ENCODE measurements around the gene CCDC85C.

Gene CCDC85C

GRCh38 chr14:99562856-99563748 is 40.9 kb downstream of the CCDC85C start:
- Histone ChIP-seq H3K36me3 (ENCODE audit: insufficient read depth, low read length) (no peaks in the 10 kb centered on the region), H3K79me2 (ENCODE audit: control insufficient read depth, insufficient read depth, low read length, unreplicated experiment) (no peaks in the 10 kb centered on the region), H3K4me3 (ENCODE audit: low read depth, low read length) (no peak overlapping the region), H3K27me3 (ENCODE audit: insufficient read depth, low read length) (no peaks in the 10 kb centered on the region), H3K27ac (ENCODE audit: low read depth, low read length) (no peak overlapping the region), H3K4me1 (ENCODE audit: control insufficient read depth, insufficient read depth, low read length, unreplicated experiment) (peaks cover 27% of the 10 kb centered on the region), H2AFZ (ENCODE audit: low read length, unreplicated experiment) (no peak overlapping the region)

DNA sequence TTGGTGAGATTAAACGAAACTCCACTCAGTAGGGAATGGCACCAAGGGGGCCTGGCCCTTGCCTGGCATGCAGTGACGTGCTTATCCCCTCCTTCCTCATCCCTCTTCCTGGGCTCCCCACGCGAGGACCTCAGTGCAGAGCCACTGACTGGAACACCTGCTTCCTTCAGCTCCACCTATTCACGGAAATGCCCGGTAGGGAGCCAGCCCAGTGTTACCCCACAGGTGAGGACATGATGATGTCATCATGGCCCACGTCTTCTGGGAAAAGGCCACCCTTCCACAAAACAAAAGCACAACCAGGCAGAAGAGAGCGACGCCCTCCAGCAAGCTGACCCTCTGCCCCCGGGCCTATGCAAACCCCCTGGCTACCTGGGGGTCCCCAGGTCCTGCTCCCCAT is 42.1 kb downstream of the CCDC85C start:
- Histone ChIP-seq H3K36me3 (ENCODE audit: insufficient read depth, low read length) (no peaks in the 10 kb centered on the region), H3K4me3 (ENCODE audit: low read depth, low read length) (no peak overlapping the region), H3K4me1 (ENCODE audit: control insufficient read depth, insufficient read depth, low read length, unreplicated experiment) (peaks cover 27% of the 10 kb centered on the region), H3K79me2 (ENCODE audit: control insufficient read depth, insufficient read depth, low read length, unreplicated experiment) (no peaks in the 10 kb centered on the region), H3K27me3 (ENCODE audit: insufficient read depth, low read length) (no peaks in the 10 kb centered on the region), H3K27ac (ENCODE audit: low read depth, low read length) (no peak overlapping the region), H2AFZ (ENCODE audit: low read length, unreplicated experiment) (no peak overlapping the region)

GRCh38 chr14:99560922-99561683 is 42.9 kb downstream of the CCDC85C start:
- no peaks in the 10 kb centered on the region for H3K36me3 ChIP-seq (ENCODE audit: insufficient read depth, low read length)
- H3K79me2 ChIP-seq (ENCODE audit: control insufficient read depth, insufficient read depth, low read length, unreplicated experiment): no peaks in the 10 kb centered on the region
- H3K27ac ChIP-seq (ENCODE audit: low read depth, low read length): no peak overlapping the region
- H3K27me3 ChIP-seq (ENCODE audit: insufficient read depth, low read length): no peaks in the 10 kb centered on the region
- no peak overlapping the region for H2AFZ ChIP-seq (ENCODE audit: low read length, unreplicated experiment)
- H3K4me3 ChIP-seq (ENCODE audit: low read depth, low read length): no peak overlapping the region
- peaks cover 21% of the 10 kb centered on the region for H3K4me1 ChIP-seq (ENCODE audit: control insufficient read depth, insufficient read depth, low read length, unreplicated experiment)

- no peak overlapping the region for H3K4me3 ChIP-seq (ENCODE audit: low read depth, low read length)
- peaks cover 14% of the 10 kb centered on the region for H3K4me1 ChIP-seq (ENCODE audit: control insufficient read depth, insufficient read depth, low read length, unreplicated experiment)
- no peak overlapping the region for H3K27ac ChIP-seq (ENCODE audit: low read depth, low read length)
- H2AFZ ChIP-seq (ENCODE audit: low read length, unreplicated experiment): no peak overlapping the region
- no peaks in the 10 kb centered on the region for H3K27me3 ChIP-seq (ENCODE audit: insufficient read depth, low read length)
- no peaks in the 10 kb centered on the region for H3K36me3 ChIP-seq (ENCODE audit: insufficient read depth, low read length)
- no peaks in the 10 kb centered on the region for H3K79me2 ChIP-seq (ENCODE audit: control insufficient read depth, insufficient read depth, low read length, unreplicated experiment)
Measured at GRCh38 chr14:99560403-99560802, 43.6 kb downstream of the CCDC85C start.

DNA sequence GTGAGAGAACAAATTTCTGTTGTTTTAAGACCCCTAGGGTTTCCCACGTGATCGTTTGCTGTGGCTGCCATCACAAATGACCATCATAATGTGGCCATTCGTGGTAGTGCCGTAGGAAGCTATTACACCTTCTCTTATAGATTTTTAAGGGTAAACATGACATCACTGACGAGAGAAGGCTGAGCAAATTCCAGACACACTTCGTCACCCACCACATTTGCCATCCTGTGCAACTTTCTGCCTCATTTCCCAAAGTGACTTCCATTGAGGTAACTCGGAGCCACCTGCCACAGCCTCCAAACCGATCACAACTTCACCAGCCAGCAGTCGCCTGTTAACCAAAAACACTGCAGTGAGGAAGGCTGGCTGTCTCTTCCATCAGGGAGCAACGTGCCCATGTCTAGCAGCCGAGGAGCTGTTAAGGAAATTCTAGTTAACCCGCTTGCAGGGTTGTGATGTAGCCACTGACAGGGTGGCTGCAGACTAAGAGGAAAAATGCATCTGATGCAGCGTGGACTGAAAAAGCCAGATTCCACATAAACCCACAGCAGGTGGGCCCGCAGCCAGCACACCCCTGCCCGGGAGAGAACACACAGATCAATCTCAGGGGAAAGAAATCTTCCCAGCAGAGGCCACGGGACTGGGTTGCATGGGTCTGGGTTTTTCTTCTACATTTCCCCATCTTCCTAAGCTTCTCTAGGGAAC is 44.6 kb downstream of the CCDC85C start:
- no peaks in the 10 kb centered on the region for H3K27me3 ChIP-seq (ENCODE audit: insufficient read depth, low read length)
- no peak overlapping the region for H3K4me3 ChIP-seq (ENCODE audit: low read depth, low read length)
- H2AFZ ChIP-seq (ENCODE audit: low read length, unreplicated experiment): no peak overlapping the region
- no peak overlapping the region for H3K27ac ChIP-seq (ENCODE audit: low read depth, low read length)
- no peaks in the 10 kb centered on the region for H3K36me3 ChIP-seq (ENCODE audit: insufficient read depth, low read length)
- peaks cover 5% of the 10 kb centered on the region for H3K4me1 ChIP-seq (ENCODE audit: control insufficient read depth, insufficient read depth, low read length, unreplicated experiment)
- no peaks in the 10 kb centered on the region for H3K79me2 ChIP-seq (ENCODE audit: control insufficient read depth, insufficient read depth, low read length, unreplicated experiment)

- Histone ChIP-seq H3K27me3 (ENCODE audit: insufficient read depth, low read length) (no peaks in the 10 kb centered on the region), H3K4me3 (ENCODE audit: low read depth, low read length) (no peak overlapping the region), H3K27ac (ENCODE audit: low read depth, low read length) (no peak overlapping the region), H2AFZ (ENCODE audit: low read length, unreplicated experiment) (no peak overlapping the region), H3K36me3 (ENCODE audit: insufficient read depth, low read length) (no peaks in the 10 kb centered on the region), H3K4me1 (ENCODE audit: control insufficient read depth, insufficient read depth, low read length, unreplicated experiment) (no peaks in the 10 kb centered on the region), H3K79me2 (ENCODE audit: control insufficient read depth, insufficient read depth, low read length, unreplicated experiment) (no peaks in the 10 kb centered on the region)
Measured at GRCh38 chr14:99556134-99556791, 47.7 kb downstream of the CCDC85C start.

DNA sequence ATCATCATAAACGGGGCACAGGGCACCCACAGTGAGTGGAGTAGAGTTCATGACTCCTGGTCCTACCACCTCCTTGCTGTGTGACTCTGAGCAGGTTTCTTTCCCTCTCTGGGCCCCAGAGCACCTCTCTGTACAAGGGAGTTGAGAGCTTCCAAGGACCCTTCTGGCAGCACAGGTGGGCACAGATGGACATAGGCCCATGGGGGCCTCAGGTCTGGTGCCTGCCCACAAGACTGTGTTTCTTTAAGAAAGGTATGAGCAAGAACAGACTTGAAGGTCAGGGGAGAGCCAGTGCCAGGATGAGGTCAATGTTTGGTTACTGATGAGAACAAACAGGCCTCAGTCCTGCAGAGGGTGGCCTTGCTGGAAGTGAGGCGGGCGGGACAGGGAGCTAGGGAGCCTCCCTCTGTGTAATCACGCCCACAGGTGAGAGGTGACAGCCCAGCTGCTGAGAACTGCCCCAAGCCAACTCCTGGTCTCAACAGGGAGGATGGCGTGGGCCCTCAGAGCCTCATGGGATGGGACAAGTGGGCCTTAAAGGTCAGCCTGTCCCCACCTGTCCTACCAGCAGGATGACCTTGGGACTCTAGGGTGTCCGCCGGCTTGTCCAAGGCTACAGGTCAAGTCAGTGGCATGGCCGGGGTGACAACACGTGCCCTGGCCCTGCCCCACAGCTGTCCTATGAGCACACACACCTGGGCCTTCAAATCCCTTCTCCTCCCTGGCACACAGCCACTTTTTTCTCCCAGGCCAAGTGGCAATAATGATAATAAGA is 49.1 kb downstream of the CCDC85C start:
- H3K4me3 ChIP-seq (ENCODE audit: low read depth, low read length): no peak overlapping the region
- H3K27me3 ChIP-seq (ENCODE audit: insufficient read depth, low read length): no peaks in the 10 kb centered on the region
- H3K4me1 ChIP-seq (ENCODE audit: control insufficient read depth, insufficient read depth, low read length, unreplicated experiment): no peaks in the 10 kb centered on the region
- no peaks in the 10 kb centered on the region for H3K79me2 ChIP-seq (ENCODE audit: control insufficient read depth, insufficient read depth, low read length, unreplicated experiment)
- H3K36me3 ChIP-seq (ENCODE audit: insufficient read depth, low read length): no peaks in the 10 kb centered on the region
- H3K27ac ChIP-seq (ENCODE audit: low read depth, low read length): no peak overlapping the region
- no peak overlapping the region for H2AFZ ChIP-seq (ENCODE audit: low read length, unreplicated experiment)

GRCh38 chr14:99554184-99554583 is 49.8 kb downstream of the CCDC85C start:
- Histone ChIP-seq H3K4me3 (ENCODE audit: low read depth, low read length) (no peak overlapping the region), H3K27ac (ENCODE audit: low read depth, low read length) (no peak overlapping the region), H3K36me3 (ENCODE audit: insufficient read depth, low read length) (no peaks in the 10 kb centered on the region), H3K79me2 (ENCODE audit: control insufficient read depth, insufficient read depth, low read length, unreplicated experiment) (no peaks in the 10 kb centered on the region), H3K27me3 (ENCODE audit: insufficient read depth, low read length) (no peaks in the 10 kb centered on the region), H2AFZ (ENCODE audit: low read length, unreplicated experiment) (no peak overlapping the region), H3K4me1 (ENCODE audit: control insufficient read depth, insufficient read depth, low read length, unreplicated experiment) (no peaks in the 10 kb centered on the region)

DNA sequence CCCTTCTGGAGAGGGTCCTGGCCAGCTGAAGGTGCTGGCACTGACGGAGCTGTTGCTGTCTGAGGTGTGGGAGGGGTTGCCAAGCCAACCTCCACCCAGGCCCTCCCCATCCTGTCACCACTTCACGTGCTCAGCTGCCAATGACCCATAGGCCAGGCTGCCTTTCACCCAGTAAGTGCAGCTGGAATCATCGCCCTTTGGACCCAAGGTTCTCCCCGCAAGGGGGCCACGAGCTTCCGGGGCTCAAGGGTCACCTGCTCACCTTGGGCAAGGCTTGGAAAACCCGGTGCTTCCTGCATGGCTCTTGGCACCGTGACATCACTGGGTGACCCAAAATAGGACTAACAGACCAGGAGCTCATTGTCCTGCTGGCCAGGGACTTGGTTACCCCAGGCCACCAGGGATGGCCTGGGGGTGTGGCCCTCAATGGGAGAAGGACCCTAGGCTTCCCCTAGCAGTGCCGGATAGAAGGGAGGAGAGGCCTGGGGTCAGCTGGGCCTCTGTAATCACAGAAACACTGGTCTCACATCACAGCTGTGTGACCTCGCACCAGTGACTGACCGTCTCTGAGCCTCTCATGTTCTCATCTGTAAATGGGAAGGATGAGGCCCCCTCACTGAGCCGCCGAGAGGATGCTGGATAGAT is 51.3 kb downstream of the CCDC85C start:
- H2AFZ ChIP-seq (ENCODE audit: low read length, unreplicated experiment): no peak overlapping the region
- no peak overlapping the region for H3K27ac ChIP-seq (ENCODE audit: low read depth, low read length)
- H3K79me2 ChIP-seq (ENCODE audit: control insufficient read depth, insufficient read depth, low read length, unreplicated experiment): no peaks in the 10 kb centered on the region

More for the DNA sequence above, 51.3 kb downstream of the CCDC85C start:
- Histone ChIP-seq H3K27me3 (ENCODE audit: insufficient read depth, low read length) (no peaks in the 10 kb centered on the region), H3K4me3 (ENCODE audit: low read depth, low read length) (no peak overlapping the region), H3K4me1 (ENCODE audit: control insufficient read depth, insufficient read depth, low read length, unreplicated experiment) (no peaks in the 10 kb centered on the region), H3K36me3 (ENCODE audit: insufficient read depth, low read length) (no peaks in the 10 kb centered on the region)

Measured in ACC112 (cell line).